Endothelial cell (in vitro differentiated cells): Measurements from ENCODE around the gene HINFP. TPM values are rescaled to one million over a fixed set of nuclear protein-coding genes. Genes with fewer than 3 reads are reported as not detected.

ENCODE experiments used
- DNase-seq: peaks from one replicate; pipeline ENCODE4 v3.0.0; 2021; ENCODE audit warnings: low spot score
- H3K27ac Mint-ChIP-seq: one replicate; pipeline ENCODE4 v1.8.0; 2021; ENCODE audit warnings: mixed read lengths, inconsistent platforms; ENCODE audit not compliant: unreplicated experiment
- H3K27me3 Mint-ChIP-seq: one replicate; pipeline ENCODE4 v1.8.0; 2021; ENCODE audit warnings: mild to moderate bottlenecking, moderate library complexity, mixed read lengths, inconsistent platforms; ENCODE audit not compliant: unreplicated experiment
- H3K36me3 Mint-ChIP-seq: one replicate; pipeline ENCODE4 v1.8.0; 2021; ENCODE audit warnings: mild to moderate bottlenecking, low read depth, mixed read lengths, inconsistent platforms; ENCODE audit not compliant: unreplicated experiment
- H3K4me1 Mint-ChIP-seq: one replicate; pipeline ENCODE4 v1.8.0; 2021; ENCODE audit warnings: mild to moderate bottlenecking, mixed read lengths, inconsistent platforms; ENCODE audit not compliant: unreplicated experiment
- H3K4me3 Mint-ChIP-seq: one replicate; pipeline ENCODE4 v1.8.0; 2021; ENCODE audit warnings: mild to moderate bottlenecking, mixed read lengths, inconsistent platforms; ENCODE audit not compliant: unreplicated experiment
- H3K9me3 Mint-ChIP-seq: one replicate; pipeline ENCODE4 v1.8.0; 2021; ENCODE audit warnings: mixed read lengths, inconsistent platforms; ENCODE audit not compliant: unreplicated experiment
- total RNA-seq: library from RNA; stranded (reverse); fragmentation: NEBNext Ultra II Directional; extraction: Animal tissue kit (Norgen Biotek cat#: 25700); gene quantifications from one replicate; pipeline ENCODE4 v1.2.1, GENCODE V29; 2021; ENCODE audit not compliant: unreplicated experiment
- TF ChIP-seq, protein P1 (sequence below): fragments of 200-600 bp; sonication (generic); IDR thresholded peaks from one replicate; pipeline ENCODE4 v1.5.0; 2021; ENCODE audit warnings: antibody characterized with exemption; ENCODE audit not compliant: unreplicated experiment

The HINFP gene
- total RNA-seq, 1 donor from 2014 or later, result 33.6 TPM

DNA sequence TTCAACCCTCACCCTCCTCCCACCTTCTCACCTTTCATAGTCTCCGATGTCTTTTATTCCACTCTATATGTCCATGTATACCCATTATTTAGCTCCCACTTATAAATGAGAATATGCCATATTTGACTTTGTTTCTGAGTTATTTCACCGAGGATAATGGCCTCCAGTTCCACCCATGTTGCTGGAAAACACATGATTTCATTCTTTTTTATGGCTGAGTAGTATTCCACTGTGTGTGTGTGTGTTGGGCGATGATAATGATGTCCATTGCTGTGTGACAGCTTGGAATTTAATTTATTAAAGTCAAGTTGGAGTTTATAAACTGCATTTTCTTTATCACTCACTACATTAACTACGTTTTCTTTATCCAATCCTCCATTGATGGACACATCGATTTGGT is 3.2 kb upstream of the HINFP start:
- H3K9me3 Mint-ChIP-seq, result no peaks in the 10 kb centered on the region
- H3K36me3 Mint-ChIP-seq, result peaks cover 12% of the 10 kb centered on the region
- H3K27me3 Mint-ChIP-seq, result peaks cover 10% of the 10 kb centered on the region
- H3K4me1 Mint-ChIP-seq, result peaks cover 34% of the 10 kb centered on the region
- TF ChIP-seq, protein P1, sequence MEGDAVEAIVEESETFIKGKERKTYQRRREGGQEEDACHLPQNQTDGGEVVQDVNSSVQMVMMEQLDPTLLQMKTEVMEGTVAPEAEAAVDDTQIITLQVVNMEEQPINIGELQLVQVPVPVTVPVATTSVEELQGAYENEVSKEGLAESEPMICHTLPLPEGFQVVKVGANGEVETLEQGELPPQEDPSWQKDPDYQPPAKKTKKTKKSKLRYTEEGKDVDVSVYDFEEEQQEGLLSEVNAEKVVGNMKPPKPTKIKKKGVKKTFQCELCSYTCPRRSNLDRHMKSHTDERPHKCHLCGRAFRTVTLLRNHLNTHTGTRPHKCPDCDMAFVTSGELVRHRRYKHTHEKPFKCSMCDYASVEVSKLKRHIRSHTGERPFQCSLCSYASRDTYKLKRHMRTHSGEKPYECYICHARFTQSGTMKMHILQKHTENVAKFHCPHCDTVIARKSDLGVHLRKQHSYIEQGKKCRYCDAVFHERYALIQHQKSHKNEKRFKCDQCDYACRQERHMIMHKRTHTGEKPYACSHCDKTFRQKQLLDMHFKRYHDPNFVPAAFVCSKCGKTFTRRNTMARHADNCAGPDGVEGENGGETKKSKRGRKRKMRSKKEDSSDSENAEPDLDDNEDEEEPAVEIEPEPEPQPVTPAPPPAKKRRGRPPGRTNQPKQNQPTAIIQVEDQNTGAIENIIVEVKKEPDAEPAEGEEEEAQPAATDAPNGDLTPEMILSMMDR, result no peak
- no peak overlapping the region for H3K4me3 Mint-ChIP-seq
- DNase-seq, result no peak
- H3K27ac Mint-ChIP-seq, result no peak overlapping the region

DNA sequence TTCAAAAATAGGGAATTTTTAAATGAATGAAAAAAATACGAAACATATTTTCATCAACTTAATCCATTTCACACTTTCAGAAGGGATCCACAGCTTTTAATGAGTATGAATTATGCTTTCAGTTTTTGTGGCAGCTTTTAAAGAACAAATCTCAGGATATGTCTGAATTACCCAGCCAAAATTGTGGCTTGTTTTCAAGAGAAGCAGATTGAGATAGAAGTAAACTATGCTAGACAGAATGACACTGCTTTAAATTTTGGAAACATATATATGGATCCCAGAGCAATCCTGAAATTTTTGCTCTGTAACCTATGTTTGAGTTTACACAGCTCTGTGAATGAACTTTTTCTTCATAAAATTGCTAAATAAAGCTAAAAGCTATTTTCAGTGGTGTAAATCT is 2.4 kb upstream of the HINFP start:
- H3K36me3 Mint-ChIP-seq, result peaks cover 10% of the 10 kb centered on the region
- peaks cover 10% of the 10 kb centered on the region for H3K27me3 Mint-ChIP-seq
- TF ChIP-seq, protein P1, result no peak
- peaks cover 33% of the 10 kb centered on the region for H3K4me1 Mint-ChIP-seq
- H3K4me3 Mint-ChIP-seq, result no peak overlapping the region
- no peak for DNase-seq
- no peak overlapping the region for H3K27ac Mint-ChIP-seq
- no peaks in the 10 kb centered on the region for H3K9me3 Mint-ChIP-seq

DNA sequence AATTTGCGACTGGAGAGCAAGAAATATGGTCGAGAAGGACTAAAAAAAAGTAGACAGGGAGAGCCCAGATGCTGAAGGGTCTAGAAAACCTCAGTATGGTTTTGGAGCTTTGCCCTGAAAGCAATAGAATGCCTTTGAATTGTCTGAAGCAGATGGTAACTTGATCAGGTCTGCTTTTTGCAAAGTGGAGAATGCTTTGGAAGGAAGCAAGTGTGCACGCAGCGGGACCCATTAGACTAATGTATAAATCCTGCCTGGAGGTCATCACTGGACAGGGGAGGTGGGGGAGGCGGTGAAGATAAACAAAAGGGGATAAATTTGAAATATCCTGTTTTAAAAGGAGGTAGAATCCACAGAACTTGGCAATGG is 757 bp upstream of the HINFP start:
- DNase-seq, result no peak
- Mint-ChIP-seq H3K4me3 (peak overlapping the region; percentile 95), H3K36me3 (peaks cover 16% of the 10 kb centered on the region), H3K4me1 (peaks cover 23% of the 10 kb centered on the region), H3K9me3 (no peaks in the 10 kb centered on the region), H3K27me3 (peaks cover 7% of the 10 kb centered on the region), H3K27ac (peak overlapping the region; percentile 88)
- TF ChIP-seq, protein P1, result no peak

DNA sequence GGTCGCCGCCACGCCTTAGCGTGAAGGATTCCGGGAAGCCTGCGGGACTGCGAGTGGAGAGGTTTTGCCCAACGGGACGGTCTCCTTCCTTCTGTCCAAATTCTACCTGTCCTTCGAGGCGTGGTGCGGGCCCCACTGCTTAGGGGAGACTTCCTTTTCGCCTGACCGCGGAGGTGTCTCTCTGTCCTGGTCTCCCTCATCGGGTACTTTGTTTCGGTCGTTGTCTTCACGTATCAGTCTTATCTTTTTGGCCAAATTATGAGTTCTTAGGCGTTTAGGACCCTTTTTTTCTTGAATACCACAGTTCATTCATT is 388 bp downstream of the HINFP start:
- no peak for DNase-seq
- TF ChIP-seq, protein P1, result no peak
- Mint-ChIP-seq H3K9me3 (no peaks in the 10 kb centered on the region), H3K27ac (peak overlapping the region; percentile 55), H3K4me3 (peak overlapping the region; percentile 95), H3K27me3 (peaks cover 7% of the 10 kb centered on the region), H3K36me3 (peaks cover 17% of the 10 kb centered on the region), H3K4me1 (peaks cover 21% of the 10 kb centered on the region)

DNA sequence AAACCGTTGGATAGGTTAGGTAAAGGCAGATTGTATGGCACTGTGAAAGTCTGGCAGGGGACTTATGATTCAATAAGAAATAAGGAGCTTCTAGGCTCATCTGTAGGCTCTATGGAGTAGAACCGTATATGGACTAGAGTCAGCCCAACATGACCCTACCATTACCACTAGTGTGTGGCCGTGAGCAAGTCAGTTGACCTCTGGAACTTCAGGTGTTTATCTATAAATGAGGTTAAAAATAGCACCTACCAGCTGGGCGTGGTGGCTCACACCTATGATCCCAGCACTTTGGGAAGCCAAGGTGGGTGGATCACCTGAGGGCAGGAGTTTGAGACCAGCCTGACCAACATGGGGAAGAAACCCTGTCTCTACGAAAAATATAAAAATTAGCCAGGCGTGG is 4.4 kb downstream of the HINFP start:
- Mint-ChIP-seq H3K4me3 (no peak overlapping the region), H3K4me1 (peaks cover 28% of the 10 kb centered on the region), H3K36me3 (peaks cover 28% of the 10 kb centered on the region), H3K27ac (no peak overlapping the region), H3K27me3 (no peaks in the 10 kb centered on the region), H3K9me3 (no peaks in the 10 kb centered on the region)
- TF ChIP-seq, protein P1, result no peak
- no peak for DNase-seq
